Neural cell (in vitro differentiated cells): ENCODE results near the gene RGL1.

Source experiments
- CTCF ChIP-seq: fragments of 450-650 bp; IDR thresholded peaks from 2 replicates; pipeline ENCODE4 v1.5.1; 2014; ENCODE audit warnings: antibody characterized with exemption, mild to moderate bottlenecking, moderate library complexity; ENCODE audit not compliant: poor library complexity, severe bottlenecking
- EP300 ChIP-seq: fragments of 450-650 bp; conservative IDR thresholded peaks from 2 replicates; pipeline ENCODE4 v1.6.1; 2014; ENCODE audit warnings: antibody characterized with exemption, mild to moderate bottlenecking, moderate library complexity; ENCODE audit not compliant: poor library complexity, severe bottlenecking
- EZH2 ChIP-seq: fragments of 200-600, 300-800 bp; shearing (Covaris generic), sonication (generic); IDR thresholded peaks from 2 replicates; pipeline ENCODE4 v1.6.1; 2014; ENCODE audit warnings: antibody characterized with exemption, low read length, borderline replicate concordance, mild to moderate bottlenecking; ENCODE audit not compliant: insufficient read depth, poor library complexity, severe bottlenecking
- MXI1 ChIP-seq: fragments of 450-650 bp; conservative IDR thresholded peaks from 2 replicates; pipeline ENCODE4 v1.6.1; 2014; ENCODE audit warnings: antibody characterized with exemption, mild to moderate bottlenecking; ENCODE audit not compliant: poor library complexity, severe bottlenecking
- POLR2AphosphoS5 ChIP-seq: IDR thresholded peaks from 2 replicates; pipeline ENCODE4 v1.6.1; 2012
- RAD21 ChIP-seq: fragments of 450-650 bp; conservative IDR thresholded peaks from 2 replicates; pipeline ENCODE4 v1.6.1; 2014; ENCODE audit warnings: antibody characterized with exemption, mild to moderate bottlenecking, moderate library complexity
- REST ChIP-seq: IDR thresholded peaks from 2 replicates; pipeline ENCODE4 v1.6.1; 2012; ENCODE audit warnings: borderline replicate concordance
- TAF1 ChIP-seq: IDR thresholded peaks from 2 replicates; pipeline ENCODE4 v1.6.1; 2012; ENCODE audit warnings: low read depth

- TF ChIP-seq REST (no peak), CTCF (no peak), EP300 (no peak), RAD21 (no peak), TAF1 (no peak), EZH2 (no peak), POLR2AphosphoS5 (no peak), MXI1 (no peak)
Measured at GRCh38 chr1:183877053-183877720, 72.3 kb downstream of the RGL1 start.
